ENCODE results near the gene AHNAK.

Gene AHNAK

DNA sequence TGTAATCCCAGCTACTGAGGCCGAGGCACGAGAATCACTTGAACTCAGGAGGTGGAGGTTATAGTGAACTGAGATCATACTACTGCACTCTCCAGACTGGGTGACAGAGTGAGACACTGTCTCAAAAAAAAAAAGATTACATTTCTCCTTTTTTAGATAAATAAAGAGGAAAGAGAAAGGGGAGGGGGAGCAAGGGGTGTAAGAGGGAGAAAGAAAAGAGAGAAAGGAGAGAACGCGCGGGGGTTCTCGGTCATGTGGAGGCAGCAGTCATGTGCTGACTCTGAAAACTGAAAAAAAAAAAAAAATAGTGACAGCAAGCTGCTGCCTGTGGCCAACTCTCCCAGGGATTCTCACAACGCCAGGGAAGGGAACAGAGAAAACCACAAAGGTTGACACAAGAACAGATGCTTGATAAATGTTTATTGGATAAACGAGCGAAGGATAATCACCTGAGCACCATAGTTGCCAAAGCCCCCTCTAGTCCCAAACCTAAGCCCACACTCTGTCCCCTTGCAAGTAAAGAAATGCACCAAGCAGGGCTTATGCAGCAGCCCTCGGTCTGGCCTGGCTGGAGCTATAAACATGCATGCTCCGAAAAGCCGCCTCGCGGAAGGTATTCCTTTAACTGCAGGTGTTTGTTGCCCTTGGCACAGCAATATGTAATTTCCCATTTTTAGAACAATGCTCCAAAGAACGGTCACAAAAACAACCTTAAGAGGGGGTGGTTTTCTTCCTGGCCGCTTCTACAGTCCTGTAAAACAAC is 113.3 kb downstream of the AHNAK start:
- TF ChIP-seq ZNF274 (IDR thresholded peaks at IDR 0.05; ENCODE audit: low read depth, low read length) = no peak
- H3K4me3 ChIP-seq (ENCODE audit: low read length) = no peak overlapping the region

GRCh38 chr11:62432695-62433094 is 113.9 kb downstream of the AHNAK start:
- no peak overlapping the region for H3K4me3 ChIP-seq (ENCODE audit: low read length)
- no peak for TF ChIP-seq ZNF274 (IDR thresholded peaks at IDR 0.05; ENCODE audit: low read depth, low read length)

DNA sequence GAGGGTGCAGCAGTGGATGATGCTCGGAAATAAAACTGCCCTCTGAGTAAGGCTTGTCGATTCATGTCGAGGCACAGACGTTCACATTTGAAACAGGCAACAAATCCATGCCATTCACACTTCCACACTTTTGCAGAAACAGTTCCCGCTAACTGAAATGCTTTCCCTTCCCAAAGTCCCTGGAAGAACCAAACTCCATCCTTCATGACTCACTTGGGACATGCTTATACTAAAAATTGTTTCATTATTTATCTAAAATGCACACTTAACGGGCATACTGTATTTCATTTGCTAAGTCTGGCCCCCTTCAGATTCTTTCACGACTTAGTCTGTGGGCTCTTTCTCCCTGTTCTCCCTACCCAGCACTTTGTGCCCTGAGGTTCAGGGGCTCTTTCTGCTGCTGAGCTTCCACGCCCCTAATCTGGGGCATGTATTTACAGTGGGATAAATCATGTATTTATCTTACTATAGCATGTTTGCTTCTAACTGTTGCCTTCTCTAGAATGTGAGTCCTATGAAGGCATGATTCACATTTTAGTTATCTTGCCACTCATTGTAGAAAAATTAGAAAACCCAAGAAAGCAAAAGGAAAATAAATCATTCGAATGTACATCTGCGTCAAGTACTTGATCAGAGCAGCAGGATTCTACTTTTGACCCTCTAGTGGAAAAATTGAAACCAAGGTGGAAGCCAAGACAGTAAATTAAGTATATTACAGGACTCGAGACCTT is 115.3 kb downstream of the AHNAK start:
- no peak overlapping the region for H3K4me3 ChIP-seq (ENCODE audit: low read length)
- TF ChIP-seq ZNF274 (IDR thresholded peaks at IDR 0.05; ENCODE audit: low read depth, low read length) = no peak

- H3K4me3 ChIP-seq (ENCODE audit: low read length) = no peak overlapping the region
- TF ChIP-seq ZNF274 (IDR thresholded peaks at IDR 0.05; ENCODE audit: low read depth, low read length) = no peak
These were observed 116.2 kb downstream of the AHNAK start for GRCh38 chr11:62430425-62430824.

GRCh38 chr11:62428871-62429560 is 117.6 kb downstream of the AHNAK start:
- H3K4me3 ChIP-seq (ENCODE audit: low read length) = no peak overlapping the region
- no peak for TF ChIP-seq ZNF274 (IDR thresholded peaks at IDR 0.05; ENCODE audit: low read depth, low read length)

- H3K4me3 ChIP-seq (ENCODE audit: low read length) = no peak overlapping the region
- no peak for TF ChIP-seq ZNF274 (IDR thresholded peaks at IDR 0.05; ENCODE audit: low read depth, low read length)
These were observed 118.9 kb downstream of the AHNAK start for GRCh38 chr11:62427630-62428233.

GRCh38 chr11:62423012-62423411 is 123.6 kb downstream of the AHNAK start:
- no peak for TF ChIP-seq ZNF274 (IDR thresholded peaks at IDR 0.05; ENCODE audit: low read depth, low read length)

GRCh38 chr11:62421996-62422395 is 124.6 kb downstream of the AHNAK start:
- no peak overlapping the region for H3K4me3 ChIP-seq (ENCODE audit: low read length)
- no peak for TF ChIP-seq ZNF274 (IDR thresholded peaks at IDR 0.05; ENCODE audit: low read depth, low read length)

More at GRCh38 chr11:62423012-62423411, 123.6 kb downstream of the AHNAK start:
- H3K4me3 ChIP-seq (ENCODE audit: low read length) = no peak overlapping the region

DNA sequence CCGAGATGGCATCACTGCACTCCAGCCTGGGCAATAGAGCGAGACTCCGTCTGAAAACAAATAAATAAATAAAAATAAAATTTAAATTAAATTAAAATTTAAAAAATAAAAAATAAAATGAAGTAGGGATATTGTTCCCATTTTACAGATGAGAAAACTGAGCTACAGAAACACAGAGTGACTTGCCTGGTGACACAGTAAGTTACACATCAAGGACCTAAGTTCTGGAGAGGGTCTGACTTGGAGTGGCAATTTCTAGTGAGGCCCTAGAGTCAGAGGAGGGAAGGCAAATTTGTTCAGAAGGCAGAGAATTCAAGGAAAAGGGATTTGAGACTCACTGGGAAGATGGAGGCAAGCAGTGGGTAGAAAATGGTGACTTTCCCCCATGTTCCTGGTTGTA is 125.7 kb downstream of the AHNAK start:
- H3K4me3 ChIP-seq (ENCODE audit: low read length) = no peak overlapping the region

GRCh38 chr11:62419943-62420342 is 126.7 kb downstream of the AHNAK start:
- no peak overlapping the region for H3K4me3 ChIP-seq (ENCODE audit: low read length)
- no peak for TF ChIP-seq ZNF274 (IDR thresholded peaks at IDR 0.05; ENCODE audit: low read depth, low read length)

More for the DNA sequence above, 125.7 kb downstream of the AHNAK start:
- no peak for TF ChIP-seq ZNF274 (IDR thresholded peaks at IDR 0.05; ENCODE audit: low read depth, low read length)

- no peak for TF ChIP-seq ZNF274 (IDR thresholded peaks at IDR 0.05; ENCODE audit: low read depth, low read length)
These were observed 127.2 kb downstream of the AHNAK start for GRCh38 chr11:62419314-62419929.

DNA sequence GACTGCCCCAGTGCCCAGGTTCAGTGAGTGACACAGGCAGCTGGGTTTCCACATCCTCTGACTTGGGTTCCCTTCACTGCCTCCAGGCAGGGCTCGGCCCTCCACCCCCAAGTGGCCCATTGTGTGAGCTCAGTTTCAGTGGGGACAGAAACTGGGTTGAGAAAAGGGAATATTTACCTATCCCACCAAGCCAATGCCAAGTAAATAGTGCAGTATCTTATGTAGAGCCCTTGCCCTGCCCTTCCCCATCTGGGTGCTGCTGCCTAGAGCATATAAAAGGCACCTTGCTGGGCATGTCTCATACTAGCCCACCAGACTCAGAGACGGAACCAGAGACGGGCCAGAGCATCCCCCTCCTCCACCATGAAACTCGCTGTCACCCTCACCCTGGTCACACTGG is 127.9 kb downstream of the AHNAK start, which contains the start of gene SCGB1A1:
Gene SCGB1A1, plus strand, starts transcription at position 301 of the 400 bp plus-strand sequence. Its CDS starts 63 bp downstream, at position 364.
- H3K4me3 ChIP-seq (ENCODE audit: low read length) = no peak within 1 kb of the TSS
- no peak for TF ChIP-seq ZNF274 (IDR thresholded peaks at IDR 0.05; ENCODE audit: low read depth, low read length)

More at GRCh38 chr11:62419314-62419929, 127.2 kb downstream of the AHNAK start:
- no peak overlapping the region for H3K4me3 ChIP-seq (ENCODE audit: low read length)

DNA sequence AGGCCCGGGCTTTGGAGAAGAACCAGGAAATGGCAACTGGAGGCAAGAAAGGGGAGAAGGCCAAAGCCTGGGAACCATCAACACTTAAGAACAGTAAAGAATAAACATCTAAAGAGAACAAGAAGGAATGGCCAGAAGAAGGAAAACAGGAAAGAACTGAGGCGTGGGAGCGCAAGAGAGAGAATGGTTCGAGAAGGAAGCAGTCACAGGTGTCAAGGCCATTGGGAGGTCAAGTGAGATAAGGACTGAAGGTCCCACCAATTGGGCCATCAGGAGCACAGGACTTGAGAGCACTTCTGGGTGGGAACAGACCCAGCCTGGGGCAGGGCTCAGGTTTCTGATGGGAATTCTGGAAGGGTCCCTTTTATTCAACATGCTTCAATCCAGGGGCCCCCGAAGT is 128.5 kb downstream of the AHNAK start:
- TF ChIP-seq ZNF274 (IDR thresholded peaks at IDR 0.05; ENCODE audit: low read depth, low read length) = no peak
- H3K4me3 ChIP-seq (ENCODE audit: low read length) = no peak overlapping the region

GRCh38 chr11:62416596-62416995 is 130.0 kb downstream of the AHNAK start:
- H3K4me3 ChIP-seq (ENCODE audit: low read length) = no peak overlapping the region
- TF ChIP-seq ZNF274 (IDR thresholded peaks at IDR 0.05; ENCODE audit: low read depth, low read length) = no peak
